GM18526 (cell line): ENCODE data around the gene GFM1.

Source experiments
- POLR2A ChIP-seq: IDR thresholded peaks from 3 replicates; pipeline ENCODE4 v1.6.1; 2011; ENCODE audit not compliant: insufficient read length; ENCODE audit errors: extremely low read depth

GFM1 gene

DNA sequence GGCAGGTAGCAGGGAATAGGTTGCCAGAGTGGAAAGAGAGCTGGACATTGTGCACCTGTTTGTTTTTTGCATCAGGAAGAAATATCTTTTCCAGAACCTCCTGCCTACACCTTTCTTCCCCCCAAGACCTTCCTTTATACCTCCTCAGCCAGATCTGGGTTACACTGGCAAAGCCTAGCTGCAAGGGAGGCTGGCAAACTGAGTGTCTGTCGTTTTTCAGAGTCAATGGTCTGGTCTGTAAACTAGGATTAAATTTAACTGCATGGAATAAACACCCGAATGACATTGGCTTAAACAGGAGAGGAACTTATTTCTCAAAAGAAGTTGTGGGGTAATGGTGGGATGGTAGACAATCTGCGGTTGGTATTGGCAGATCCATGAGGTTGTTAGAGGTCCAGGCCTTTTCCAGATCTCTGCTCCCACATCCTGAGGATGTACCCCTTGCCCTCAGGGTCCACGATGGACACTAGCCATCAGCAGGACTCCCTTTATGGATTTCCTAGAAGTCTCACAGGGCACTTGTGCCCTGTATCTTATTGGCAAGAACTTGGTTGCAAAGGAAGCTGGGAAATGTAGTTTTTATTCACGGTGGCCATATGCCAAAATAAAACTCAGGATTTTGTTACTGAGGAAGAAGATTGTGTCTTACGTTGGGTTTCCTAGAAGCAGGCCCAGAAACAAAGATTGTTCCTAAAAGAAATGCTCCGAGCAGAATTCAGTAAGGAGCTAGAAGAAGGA is 91.1 kb downstream of the GFM1 start:
- no peak for TF ChIP-seq POLR2A

DNA sequence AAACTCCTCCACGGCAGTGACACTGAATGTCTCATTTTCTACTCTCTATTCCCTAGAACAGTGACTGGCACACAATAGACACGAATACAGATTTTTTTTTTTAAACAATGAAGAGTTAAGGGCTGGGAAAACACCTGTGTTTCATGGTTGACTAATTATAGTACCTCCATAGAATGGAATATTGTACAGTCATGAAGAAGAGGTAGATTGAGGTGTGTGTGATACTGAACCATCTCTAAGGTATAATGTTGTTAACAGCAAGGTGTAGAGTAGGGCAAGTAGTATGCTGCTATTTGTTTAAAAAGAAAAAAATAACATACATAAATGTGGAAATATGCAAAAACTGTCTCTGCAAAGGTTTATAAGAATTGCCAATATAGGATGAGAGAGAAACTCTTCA is 93.1 kb downstream of the GFM1 start:
- no peak for TF ChIP-seq POLR2A

GRCh38 chr3:158737976-158738615 is 93.8 kb downstream of the GFM1 start:
- no peak for TF ChIP-seq POLR2A

DNA sequence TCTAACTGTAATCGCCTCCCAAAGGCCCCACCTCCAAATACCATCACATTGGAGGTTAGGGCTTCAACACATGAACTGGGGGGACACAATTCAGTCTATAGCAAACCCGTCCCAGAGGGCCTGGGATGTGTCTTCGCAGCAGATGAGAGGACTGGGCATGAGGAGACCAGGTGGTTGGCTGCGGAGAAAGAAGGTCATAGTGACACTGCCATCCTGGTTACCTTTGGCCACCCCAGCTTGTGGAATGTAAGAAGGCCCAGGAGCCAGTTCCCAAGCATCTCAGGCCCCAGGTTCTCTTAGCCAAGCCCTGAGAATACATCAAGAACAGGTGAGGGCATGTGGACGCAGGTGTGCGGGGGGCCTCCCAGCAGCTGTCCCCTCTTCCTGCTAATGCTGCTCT is 94.3 kb downstream of the GFM1 start:
- TF ChIP-seq POLR2A: no peak

DNA sequence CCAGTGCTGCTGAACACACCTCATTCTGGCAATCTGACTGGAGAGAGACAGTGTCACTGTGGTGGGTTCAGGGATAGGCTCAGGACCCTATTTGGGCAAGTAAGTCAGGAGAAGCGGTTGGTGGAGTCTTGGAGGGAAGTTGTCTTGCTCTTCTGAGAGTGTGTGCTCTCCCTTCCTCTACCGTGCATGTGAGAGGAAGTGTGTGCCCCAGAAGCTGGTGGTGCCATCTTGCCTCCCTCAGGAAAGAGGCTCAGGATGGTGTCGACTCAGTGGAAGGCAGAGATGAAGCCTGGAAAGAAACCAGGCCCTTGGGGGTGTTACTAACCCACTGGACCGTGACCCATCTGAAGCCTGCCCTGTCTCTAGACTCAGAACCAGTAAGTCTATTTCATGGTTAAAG is 94.8 kb downstream of the GFM1 start:
- no peak for TF ChIP-seq POLR2A

- TF ChIP-seq POLR2A: no peak
These were observed 95.3 kb downstream of the GFM1 start for GRCh38 chr3:158739661-158740060.
